ENCODE data around the gene NTF3.
"Not testable (repeated sequence)": the region's sequence is repeated elsewhere in the genome, so short reads cannot be mapped to it uniquely, and the experiment has no call there.

GRCh38 chr12:5537026-5537615 is 105.2 kb downstream of the NTF3 start:
- not testable (repeated sequence) for TF ChIP-seq CTCF, POLR2A (IDR thresholded peaks at IDR 0.05)

All from right lobe of liver (tissue), 4 donors.